Panc1 (cell line): Measurements from ENCODE around the gene SH3PXD2B. TPM values are rescaled to one million over a fixed set of nuclear protein-coding genes. Genes with fewer than 3 reads are reported as not detected.

Source experiments
- ATAC-seq: fragments of 200-7000 bp; cut with Tn5 transposase; 2 replicates; pipeline ENCODE4 v1.9.1; 2020; ENCODE audit warnings: mild to moderate bottlenecking, moderate library complexity
- BruUV-seq: library from RNA; stranded (reverse); fragments of 400-500 nt; replicated peaks from 2 replicates; lab custom pipeline; 2021; lab: Mats Ljungman, UMichigan
- CTCF ChIA-PET: fragments of 300-600 bp; sonication (Branson Sonifier 250); formaldehyde crosslinking; loops from one replicate; lab custom pipeline; 2022; ENCODE audit warnings: antibody characterized with exemption; lab: Charles Lee
- POLR2A ChIA-PET: fragments of 300-600 bp; sonication (Branson Sonifier 250); formaldehyde crosslinking; loops from one replicate; lab custom pipeline; 2022; ENCODE audit warnings: antibody characterized with exemption; lab: Charles Lee
- DNase-seq: peaks from one replicate; pipeline ENCODE4 v3.0.0-alpha.2; 2010; ENCODE audit warnings: low read depth, low spot score
- H3K27ac ChIP-seq: 2 replicates; pipeline ENCODE4 v1.5.1; 2011; ENCODE audit warnings: mild to moderate bottlenecking, low read length, inconsistent platforms
- H3K27me3 ChIP-seq: fragments of 200-500 bp; sonication (Bioruptor generic); 2 replicates; pipeline ENCODE4 v1.6.0; 2014; ENCODE audit warnings: low read length, inconsistent platforms; ENCODE audit not compliant: control insufficient read depth, insufficient read depth
- H3K36me3 ChIP-seq: fragments of 200-500 bp; sonication (Bioruptor generic); 2 replicates; pipeline ENCODE4 v1.5.1; 2014; ENCODE audit warnings: inconsistent platforms, mild to moderate bottlenecking, low read length, moderate library complexity; ENCODE audit not compliant: control insufficient read depth, insufficient read depth
- H3K4me1 ChIP-seq: 2 replicates; pipeline ENCODE4 v1.5.1; 2011; ENCODE audit warnings: inconsistent platforms, mild to moderate bottlenecking, low read length, moderate library complexity; ENCODE audit not compliant: control insufficient read depth, insufficient read depth
- H3K4me3 ChIP-seq, 2 experiments: 2 replicates each; pipeline ENCODE4 v1.5.1; 2011 to 2012; ENCODE audit warnings: low read depth in 2 of 2, low read length in 2 of 2, mild to moderate bottlenecking in 2 of 2, inconsistent platforms in 1 of 2, moderate library complexity in 1 of 2
- H3K9me3 ChIP-seq: fragments of 200-500 bp; sonication (Bioruptor generic); 2 replicates; pipeline ENCODE4 v1.5.1; 2014; ENCODE audit warnings: low read depth, mild to moderate bottlenecking, inconsistent platforms, low read length, moderate library complexity; ENCODE audit not compliant: control insufficient read depth, insufficient read depth
- CTCF ChIP-seq: fragments of 450-650 bp; IDR thresholded peaks from 2 replicates; pipeline ENCODE4 v1.5.1; 2017; ENCODE audit warnings: mild to moderate bottlenecking
- POLR2AphosphoS5 ChIP-seq: IDR thresholded peaks from 2 replicates; pipeline ENCODE4 v1.6.1; 2012; ENCODE audit warnings: mild to moderate bottlenecking, low read depth, low read length, moderate library complexity
- REST ChIP-seq, 2 experiments: IDR thresholded peaks; 2 replicates each; pipeline ENCODE4 v1.6.1; 2011 to 2012; ENCODE audit warnings: low read depth in 2 of 2, control low read depth in 1 of 2, low read length in 1 of 2, mild to moderate bottlenecking in 1 of 2, moderate library complexity in 1 of 2; ENCODE audit not compliant: insufficient read depth in 1 of 2
- SIN3A ChIP-seq: IDR thresholded peaks from 2 replicates; pipeline ENCODE4 v1.6.1; 2012; ENCODE audit warnings: low read depth, mild to moderate bottlenecking, low read length, moderate library complexity, borderline replicate concordance; ENCODE audit not compliant: insufficient read depth
- TCF7L2 ChIP-seq: IDR thresholded peaks from 2 replicates; pipeline ENCODE4 v1.6.1; 2011; ENCODE audit warnings: mild to moderate bottlenecking, low read depth, low read length, inconsistent platforms
- in situ Hi-C: cut with HindIII; loops from 2 replicates; pipeline ENCODE4 v1.10.0; 2016; ENCODE audit warnings: low sequenced_read_pairs, low pct_unique_long_range_greater_than_20kb
- intact Hi-C: fragments of 100-400 bp; cut with micrococcal nuclease; formaldehyde crosslinking; loops from one replicate; pipeline ENCODE4 v1.10.0; 2022; ENCODE audit not compliant: unreplicated experiment
- total RNA-seq: library from RNA; stranded (reverse); gene quantifications from one replicate; pipeline ENCODE4 v1.2.1, GENCODE V29; 2021; ENCODE audit not compliant: unreplicated experiment

Gene SH3PXD2B
- total RNA-seq, 1 experiment from 2014 or later = 39.7 TPM

DNA sequence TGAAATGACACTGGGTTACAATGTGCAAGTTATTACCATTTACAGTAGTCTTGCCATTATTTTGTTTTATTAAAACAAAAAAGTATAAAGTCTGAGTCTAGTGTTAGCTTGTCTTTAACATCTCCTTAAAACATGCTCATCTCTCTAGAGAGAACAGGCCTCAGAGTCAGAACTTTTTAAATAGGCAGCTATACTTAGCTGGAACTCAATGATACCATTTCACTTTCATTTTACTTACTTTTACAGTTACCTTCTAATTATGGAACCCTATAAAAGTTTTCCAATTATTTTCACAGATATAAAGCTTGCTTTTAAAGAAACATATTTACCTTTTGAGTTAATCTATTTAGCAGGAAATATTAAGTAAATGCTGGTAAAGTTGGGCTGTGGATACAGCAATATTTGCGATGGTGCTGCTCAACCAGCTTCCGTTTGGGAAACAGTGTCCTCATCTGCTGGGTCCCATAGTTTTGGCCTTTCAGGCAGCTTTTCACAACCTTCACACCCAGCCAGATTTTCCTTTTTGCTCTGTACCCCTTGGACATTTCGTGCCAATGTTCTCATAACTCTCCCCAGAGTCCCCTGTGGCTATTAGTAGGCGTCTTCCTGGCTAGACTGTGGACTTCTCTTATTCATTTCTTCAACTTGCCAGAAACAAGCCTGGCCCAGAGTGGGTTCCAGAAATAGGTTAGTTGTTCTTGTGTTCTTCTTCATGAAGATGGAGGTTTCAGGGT is 134.4 kb downstream of the SH3PXD2B start:
- Histone ChIP-seq H3K36me3 (no peaks in the 10 kb centered on the region), H3K4me3 (no peak overlapping the region), H3K27ac (peak overlapping the region; percentile 46; the same call in 1 of the 2 replicates), H3K9me3 (no peaks in the 10 kb centered on the region), H3K4me1 (peaks cover 27% of the 10 kb centered on the region), H3K27me3 (no peaks in the 10 kb centered on the region)
- in situ Hi-C loops (no loop called here), intact Hi-C loops (no loop called here)
- POLR2A ChIA-PET = interaction anchor here (0.6 kb wide), 1 partner anchor 138 kb away, joined by 9 read pairs; no protein-coding TSS in a partner anchor
- no TSS peak for BruUV-seq
- TF ChIP-seq POLR2AphosphoS5 = no peak
- TF ChIP-seq TCF7L2 = no peak
- TF ChIP-seq SIN3A = no peak
- no peak for TF ChIP-seq REST (IDR thresholded peaks at IDR 0.05; ENCODE audit: insufficient read depth in 1 of 2, low read depth in 2 of 2, low read length in 1 of 2)
- no peak for TF ChIP-seq CTCF
- no peak for DNase-seq
- CTCF ChIA-PET = no interaction called here
- no peak for ATAC-seq

DNA sequence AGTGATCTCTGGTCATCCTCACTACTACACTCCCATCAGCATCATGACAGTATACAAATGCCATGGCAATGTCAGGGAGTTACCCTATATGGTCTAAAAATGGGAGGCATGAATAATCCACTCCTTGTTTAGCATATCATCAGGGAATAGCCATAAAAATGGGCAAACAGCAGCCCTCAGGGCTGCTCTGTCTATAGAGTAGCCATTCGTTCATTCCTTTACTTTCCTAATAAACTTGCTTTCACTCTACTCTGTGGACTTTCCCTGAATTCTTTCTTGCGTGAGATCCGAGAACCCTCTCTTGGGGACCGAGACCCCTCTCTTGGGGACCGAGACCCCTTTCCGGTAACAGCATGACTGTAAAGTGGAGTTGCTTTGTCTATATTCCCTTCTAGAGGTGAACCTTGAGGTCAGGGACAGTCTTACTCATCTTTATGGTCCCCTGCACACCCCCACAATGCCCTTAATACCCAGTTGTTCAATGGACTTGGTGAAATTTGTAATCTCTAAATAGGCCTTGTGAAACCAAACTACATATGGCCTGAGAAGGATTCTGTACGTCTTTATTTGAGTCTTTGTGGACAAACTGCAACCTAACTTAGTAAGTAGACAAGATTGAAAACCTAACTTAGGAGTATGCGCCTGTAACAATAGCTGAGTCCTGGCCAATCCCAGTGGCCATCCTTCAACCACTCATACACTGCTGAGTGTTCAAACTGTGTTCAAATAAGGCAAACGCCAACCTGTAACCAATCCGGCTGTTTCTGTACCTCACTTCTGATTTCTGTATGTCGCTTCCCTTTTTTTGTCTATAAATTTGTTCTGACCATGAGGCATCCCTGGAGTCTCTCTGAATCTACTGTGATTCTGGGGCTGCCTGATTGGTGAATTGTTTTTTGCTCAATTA is 138.5 kb downstream of the SH3PXD2B start:
- H3K27ac ChIP-seq = peak overlapping the region; percentile 77
- CTCF ChIA-PET = no interaction called here
- no peaks in the 10 kb centered on the region for H3K9me3 ChIP-seq
- POLR2A ChIA-PET = no interaction called here
- H3K4me1 ChIP-seq = peaks cover 23% of the 10 kb centered on the region
- no TSS peak for BruUV-seq
- DNase-seq = no peak
- ATAC-seq = peak; percentile 73
- in situ Hi-C loops = no loop called here
- TF ChIP-seq TCF7L2 (no peak), SIN3A (no peak), POLR2AphosphoS5 (no peak), CTCF (no peak), REST (IDR thresholded peaks at IDR 0.05; ENCODE audit: insufficient read depth in 1 of 2, low read depth in 2 of 2, low read length in 1 of 2) (no peak)
- H3K27me3 ChIP-seq = no peaks in the 10 kb centered on the region
- H3K36me3 ChIP-seq = no peaks in the 10 kb centered on the region
- H3K4me3 ChIP-seq = no peak overlapping the region
- intact Hi-C loops = no loop called here
